Stimulated activated CD8-positive, alpha-beta memory T cell treated with anti-CD3 and anti-CD28 coated beads, Interleukin-15, amount 100 ng/mL, for 1 hour (primary cell): ENCODE results near the gene UQCRHL.

Experiments used
- DNase-seq: peaks from one replicate; pipeline ENCODE4 v3.0.0-alpha.2; 2020; ENCODE audit warnings: low read depth

UQCRHL gene

DNA sequence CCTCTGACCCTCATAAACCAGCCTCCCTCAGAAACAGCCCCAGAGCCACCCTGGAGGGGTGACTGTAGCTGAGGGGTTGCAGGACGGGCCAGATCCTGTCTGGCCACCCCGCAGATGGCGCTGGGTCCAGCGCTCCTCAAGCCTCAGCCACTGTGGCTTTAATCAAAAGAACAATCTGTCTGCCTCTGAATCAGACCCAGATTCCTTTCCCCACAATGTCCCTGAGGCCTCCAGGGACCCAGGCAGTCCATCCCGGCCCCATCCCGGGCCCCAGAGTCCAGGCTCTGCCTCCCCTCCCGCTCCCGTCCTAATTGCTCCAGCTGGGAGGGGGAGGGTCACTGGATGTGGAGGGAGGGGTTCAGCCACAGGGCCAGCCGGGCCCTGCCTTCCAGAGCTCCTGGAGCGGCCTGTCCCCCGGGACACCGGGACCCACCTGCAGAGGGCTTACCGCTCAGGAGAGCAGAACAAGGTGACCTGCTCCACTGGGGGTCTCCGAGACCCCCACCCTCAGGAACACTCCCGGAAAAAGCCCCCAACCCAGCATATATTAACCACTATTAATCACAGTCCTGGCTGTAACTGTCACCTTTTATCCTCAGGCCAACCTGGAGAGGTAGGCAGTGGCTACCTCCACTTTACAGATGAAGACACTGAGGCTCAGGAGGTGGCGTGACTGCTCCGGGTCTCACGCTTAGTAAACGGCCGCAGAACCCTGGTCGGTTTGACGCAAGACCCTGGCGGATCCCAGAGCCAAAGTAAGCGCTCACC lies 49.7 kb downstream of the UQCRHL start:
- DNase-seq = no peak
